ENCODE measurements around the gene PIGQ.
A peak's percentile ranks its signal among the peaks of the same experiment; 100 is the strongest.

The PIGQ gene

GRCh38 chr16:567373-568256 is 2.2 kb upstream of the PIGQ start:
- no peak for DNase-seq (ENCODE audit: low read depth)

- no peak for DNase-seq (ENCODE audit: low read depth)
These were observed 1.1 kb upstream of the PIGQ start for GRCh38 chr16:568401-569258.

- DNase-seq (ENCODE audit: low read depth): no peak
These were observed 3.3 kb downstream of the PIGQ start for GRCh38 chr16:572865-573650.

- DNase-seq (ENCODE audit: low read depth): no peak
These were observed 4.4 kb downstream of the PIGQ start for GRCh38 chr16:574021-574760.

GRCh38 chr16:575354-576196 is 5.8 kb downstream of the PIGQ start:
- no peak for DNase-seq (ENCODE audit: low read depth)

GRCh38 chr16:576197-576822 is 6.5 kb downstream of the PIGQ start:
- DNase-seq (ENCODE audit: low read depth): no peak

GRCh38 chr16:576823-577201 is 7.0 kb downstream of the PIGQ start:
- no peak for DNase-seq (ENCODE audit: low read depth)

GRCh38 chr16:577796-578195 is 8.0 kb downstream of the PIGQ start:
- DNase-seq (ENCODE audit: low read depth): no peak

GRCh38 chr16:578232-578869 is 8.6 kb downstream of the PIGQ start:
- no peak for DNase-seq (ENCODE audit: low read depth)

GRCh38 chr16:578870-579405 is 9.2 kb downstream of the PIGQ start:
- peak; percentile 45 for DNase-seq (ENCODE audit: low read depth)

GRCh38 chr16:580141-580945 is 10.6 kb downstream of the PIGQ start:
- no peak for DNase-seq (ENCODE audit: low read depth)

GRCh38 chr16:580946-581498 is 11.3 kb downstream of the PIGQ start:
- no peak for DNase-seq (ENCODE audit: low read depth)

GRCh38 chr16:582218-582613 is 12.4 kb downstream of the PIGQ start:
- no peak for DNase-seq (ENCODE audit: low read depth)

- DNase-seq (ENCODE audit: low read depth): no peak
These were observed 13.0 kb downstream of the PIGQ start for GRCh38 chr16:582614-583331.

GRCh38 chr16:583470-583814 is 13.7 kb downstream of the PIGQ start:
- no peak for DNase-seq (ENCODE audit: low read depth)

GRCh38 chr16:583815-584591 is 14.2 kb downstream of the PIGQ start:
- DNase-seq (ENCODE audit: low read depth): no peak

GRCh38 chr16:585351-585750 is 15.6 kb downstream of the PIGQ start:
- DNase-seq (ENCODE audit: low read depth): no peak

All from stimulated activated CD4-positive, alpha-beta T cell treated with anti-CD3 and anti-CD28 coated beads, Interleukin-2, amount 100 ng/mL, for 4 hours (primary cell).